A549 (cell line): Measurements from ENCODE around the gene CDC42SE1.
A peak's percentile ranks its signal among the peaks of the same experiment; 100 is the strongest.

Experiments
- CEBPB ChIP-seq, 2 experiments: fragments of >200 bp in 1 of 2; sonication (Bioruptor Twin) in 1 of 2; formaldehyde crosslinking in 1 of 2; IDR thresholded peaks; 2 replicates each; pipeline ENCODE4 v1.6.1; 2012 to 2016
- KDM1A ChIP-seq: fragments of 200-600 bp; sonication (generic); IDR thresholded peaks from 2 replicates; pipeline ENCODE4 v1.6.1; 2016; ENCODE audit warnings: low read depth, mild to moderate bottlenecking
- MAZ ChIP-seq: fragments of 150-350 bp; IDR thresholded peaks from 2 replicates; pipeline ENCODE4 v1.6.1; 2014; ENCODE audit warnings: antibody characterized with exemption, low read depth, low read length, borderline replicate concordance
- NFE2L2 ChIP-seq: fragments of 150-350 bp; conservative IDR thresholded peaks from 2 replicates; pipeline ENCODE4 v1.6.1; 2014; ENCODE audit warnings: low read length
- POLR2A ChIP-seq: IDR thresholded peaks from 2 replicates; pipeline ENCODE4 v1.6.1; 2012; ENCODE audit warnings: mild to moderate bottlenecking, low read length
- RAD21 ChIP-seq, 2 experiments: fragments of >200 bp in 1 of 2; sonication (Bioruptor Twin) in 1 of 2; formaldehyde crosslinking in 1 of 2; IDR thresholded peaks in 1 of 2; conservative IDR thresholded peaks in 1 of 2; 2 replicates in 1 of 2; 3 replicates in 1 of 2; pipeline ENCODE4 v1.6.1; 2012 to 2018; ENCODE audit warnings: inconsistent platforms in 1 of 2
- RFX5 ChIP-seq: fragments of 450-650 bp; IDR thresholded peaks from 2 replicates; pipeline ENCODE4 v1.7.1; 2014; ENCODE audit warnings: antibody characterized with exemption, mild to moderate bottlenecking, moderate library complexity
- TP53 ChIP-seq: fragments of 250-450 bp; sonication (Bioruptor Pico); IDR thresholded peaks from 2 replicates; pipeline ENCODE4 v1.5.0; 2021; ENCODE audit warnings: mild to moderate bottlenecking, moderate library complexity
- TF ChIP-seq, protein P1 (sequence below): fragments of >200 bp; sonication (Bioruptor Twin); formaldehyde crosslinking; IDR thresholded peaks from 3 replicates; pipeline ENCODE4 v1.5.1; 2016
- TF ChIP-seq, protein P2 (sequence below): fragments of 150-350 bp; IDR thresholded peaks from 2 replicates; pipeline ENCODE4 v1.6.1; 2014; ENCODE audit warnings: low read depth, mild to moderate bottlenecking, low read length

GRCh38 chr1:151059109-151060006, at the start of gene CDC42SE1:
- peak in 1 of 2 experiments; percentile 27; a peak in 3 of 5 replicates for TF ChIP-seq RAD21 (conservative IDR thresholded peaks at IDR 0.05 in 1 of 2, IDR thresholded peaks at IDR 0.05 in 1 of 2)
- TF ChIP-seq, protein P1, sequence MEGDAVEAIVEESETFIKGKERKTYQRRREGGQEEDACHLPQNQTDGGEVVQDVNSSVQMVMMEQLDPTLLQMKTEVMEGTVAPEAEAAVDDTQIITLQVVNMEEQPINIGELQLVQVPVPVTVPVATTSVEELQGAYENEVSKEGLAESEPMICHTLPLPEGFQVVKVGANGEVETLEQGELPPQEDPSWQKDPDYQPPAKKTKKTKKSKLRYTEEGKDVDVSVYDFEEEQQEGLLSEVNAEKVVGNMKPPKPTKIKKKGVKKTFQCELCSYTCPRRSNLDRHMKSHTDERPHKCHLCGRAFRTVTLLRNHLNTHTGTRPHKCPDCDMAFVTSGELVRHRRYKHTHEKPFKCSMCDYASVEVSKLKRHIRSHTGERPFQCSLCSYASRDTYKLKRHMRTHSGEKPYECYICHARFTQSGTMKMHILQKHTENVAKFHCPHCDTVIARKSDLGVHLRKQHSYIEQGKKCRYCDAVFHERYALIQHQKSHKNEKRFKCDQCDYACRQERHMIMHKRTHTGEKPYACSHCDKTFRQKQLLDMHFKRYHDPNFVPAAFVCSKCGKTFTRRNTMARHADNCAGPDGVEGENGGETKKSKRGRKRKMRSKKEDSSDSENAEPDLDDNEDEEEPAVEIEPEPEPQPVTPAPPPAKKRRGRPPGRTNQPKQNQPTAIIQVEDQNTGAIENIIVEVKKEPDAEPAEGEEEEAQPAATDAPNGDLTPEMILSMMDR = peak; percentile 42; the same call in 2 of the 3 replicates
- no peak for TF ChIP-seq MAZ
- peak; percentile 92 to 98 for TF ChIP-seq CEBPB (IDR thresholded peaks at IDR 0.05)
- no peak for TF ChIP-seq KDM1A
- TF ChIP-seq, protein P2, sequence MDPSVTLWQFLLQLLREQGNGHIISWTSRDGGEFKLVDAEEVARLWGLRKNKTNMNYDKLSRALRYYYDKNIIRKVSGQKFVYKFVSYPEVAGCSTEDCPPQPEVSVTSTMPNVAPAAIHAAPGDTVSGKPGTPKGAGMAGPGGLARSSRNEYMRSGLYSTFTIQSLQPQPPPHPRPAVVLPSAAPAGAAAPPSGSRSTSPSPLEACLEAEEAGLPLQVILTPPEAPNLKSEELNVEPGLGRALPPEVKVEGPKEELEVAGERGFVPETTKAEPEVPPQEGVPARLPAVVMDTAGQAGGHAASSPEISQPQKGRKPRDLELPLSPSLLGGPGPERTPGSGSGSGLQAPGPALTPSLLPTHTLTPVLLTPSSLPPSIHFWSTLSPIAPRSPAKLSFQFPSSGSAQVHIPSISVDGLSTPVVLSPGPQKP = no peak
- TF ChIP-seq POLR2A = peak; percentile 68
- TF ChIP-seq TP53 (CRISPR knock-in tag) = no peak
- no peak for TF ChIP-seq RFX5
- TF ChIP-seq NFE2L2 = no peak
